CD4-positive, alpha-beta T cell (primary cell): Measurements from ENCODE around the gene MTRF1. TPM values are rescaled to one million over a fixed set of nuclear protein-coding genes. Genes with fewer than 3 reads are reported as not detected.

Experiments used
- ATAC-seq: fragments of 200-7000 bp; cut with Tn5 transposase; one replicate; pipeline ENCODE4 v1.10.0; 2022; ENCODE audit warnings: mild to moderate bottlenecking; ENCODE audit not compliant: poor library complexity
- CTCF ChIA-PET: fragments of 350-600 bp; sonication (Branson Sonifier 250); formaldehyde crosslinking; loops from one replicate; lab custom pipeline; 2021; ENCODE audit warnings: antibody characterized with exemption, inconsistent platforms; lab: Charles Lee
- POLR2A ChIA-PET: fragments of 350-600 bp; sonication (Branson Sonifier 250); formaldehyde crosslinking; loops from one replicate; lab custom pipeline; 2021; ENCODE audit warnings: antibody characterized with exemption, inconsistent platforms; lab: Charles Lee
- DNase-seq, 14 experiments: peaks; one replicate each; pipeline ENCODE4 v3.0.0-alpha.2; 2013 to 2020; ENCODE audit warnings: mixed read lengths in 2 of 14
- H3K27ac ChIP-seq, 2 donors: one replicate each; pipeline versions ENCODE4 v1.5.1 to v1.7.0; 2013; ENCODE audit warnings: low read length in 2 of 2, low read depth in 1 of 2, mild to moderate bottlenecking in 1 of 2
- H3K27me3 ChIP-seq, 2 experiments: 1 replicate in 1 of 2; 2 replicates in 1 of 2; pipeline versions ENCODE4 v1.6.1 to v1.7.0; 2013; ENCODE audit warnings: low read length in 2 of 2, control low read depth in 1 of 2, mild to moderate bottlenecking in 1 of 2, moderate library complexity in 1 of 2; ENCODE audit not compliant: insufficient read depth in 2 of 2, control insufficient read depth in 1 of 2
- H3K36me3 ChIP-seq: one replicate; pipeline ENCODE4 v1.6.1; 2013; ENCODE audit warnings: low read length, control low read depth; ENCODE audit not compliant: insufficient read depth
- H3K4me1 ChIP-seq: one replicate; pipeline ENCODE4 v1.6.1; 2013; ENCODE audit warnings: low read length, control low read depth; ENCODE audit not compliant: insufficient read depth
- H3K4me3 ChIP-seq: one replicate; pipeline ENCODE4 v1.5.1; 2013; ENCODE audit warnings: mild to moderate bottlenecking, low read length, moderate library complexity
- H3K9me3 ChIP-seq, 2 experiments: 1 replicate in 1 of 2; 2 replicates in 1 of 2; pipeline versions ENCODE4 v1.6.1 to v1.7.0; 2013; ENCODE audit warnings: low read length in 2 of 2, mild to moderate bottlenecking in 2 of 2, control low read depth in 1 of 2, moderate library complexity in 1 of 2; ENCODE audit not compliant: control insufficient read depth in 1 of 2, insufficient read depth in 1 of 2
- H3K27ac Mint-ChIP-seq: one replicate; pipeline ENCODE4 v1.8.0; 2020; ENCODE audit warnings: mixed read lengths
- H3K27me3 Mint-ChIP-seq: one replicate; pipeline ENCODE4 v1.8.0; 2021; ENCODE audit warnings: mixed read lengths
- H3K36me3 Mint-ChIP-seq: one replicate; pipeline ENCODE4 v1.8.0; 2021; ENCODE audit warnings: low read depth, mixed read lengths
- H3K4me1 Mint-ChIP-seq: one replicate; pipeline ENCODE4 v1.8.0; 2021; ENCODE audit warnings: low read depth, mixed read lengths
- H3K4me3 Mint-ChIP-seq: one replicate; pipeline ENCODE4 v1.8.0; 2020; ENCODE audit warnings: mild to moderate bottlenecking, mixed read lengths
- H3K9me3 Mint-ChIP-seq: one replicate; pipeline ENCODE4 v1.8.0; 2020; ENCODE audit warnings: mixed read lengths
- intact Hi-C, 2 experiments: fragments of 100-400 bp; cut with DNase I in 1 of 2; cut with micrococcal nuclease in 1 of 2; formaldehyde crosslinking; loops; one replicate each; pipeline versions ENCODE4 v1.15.1 to v1.9.0; 2023 to 2025; cut with DNase I, micrococcal nuclease
- total RNA-seq, 174 experiments: library from RNA in 2 of 174; stranded (reverse) in 2 of 174; gene quantifications; one replicate each; pipeline ENCODE4 v1.2.3 and lab custom pipeline; 2021 to 2026
- TF ChIP-seq, protein P1 (sequence below): fragments of 200-600 bp; IDR thresholded peaks from one replicate; pipeline ENCODE4 v1.8.0; 2022; ENCODE audit warnings: antibody characterized with exemption, mild to moderate bottlenecking

Gene MTRF1
- total RNA-seq, 2 experiments from 2014 or later = 15.7 to 17.8 TPM

DNA sequence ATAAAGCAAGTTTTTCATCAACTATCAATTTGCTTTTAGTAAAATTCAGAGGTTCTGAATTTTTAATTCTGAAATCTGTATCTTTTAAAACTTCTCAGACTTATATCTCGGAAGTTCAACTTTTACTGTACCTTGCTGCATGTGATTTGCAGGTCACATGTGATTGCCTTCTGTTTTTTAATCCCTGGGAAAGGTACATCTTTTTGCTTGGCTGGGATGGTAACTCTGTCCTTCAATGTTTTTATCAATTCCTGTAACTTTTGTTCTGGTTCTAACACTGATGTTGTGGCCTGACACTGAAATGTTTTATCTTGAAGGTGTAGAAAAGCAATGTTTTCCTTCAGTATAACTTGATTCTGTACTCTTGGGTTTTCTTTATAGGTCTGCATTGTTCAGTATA lies 31.5 kb upstream of the MTRF1 start:
- Mint-ChIP-seq H3K4me3 (no peak overlapping the region), H3K27me3 (no peaks in the 10 kb centered on the region), H3K36me3 (peaks cover 4% of the 10 kb centered on the region), H3K9me3 (no peaks in the 10 kb centered on the region), H3K4me1 (peaks cover 4% of the 10 kb centered on the region), H3K27ac (no peak overlapping the region)
- TF ChIP-seq, protein P1, sequence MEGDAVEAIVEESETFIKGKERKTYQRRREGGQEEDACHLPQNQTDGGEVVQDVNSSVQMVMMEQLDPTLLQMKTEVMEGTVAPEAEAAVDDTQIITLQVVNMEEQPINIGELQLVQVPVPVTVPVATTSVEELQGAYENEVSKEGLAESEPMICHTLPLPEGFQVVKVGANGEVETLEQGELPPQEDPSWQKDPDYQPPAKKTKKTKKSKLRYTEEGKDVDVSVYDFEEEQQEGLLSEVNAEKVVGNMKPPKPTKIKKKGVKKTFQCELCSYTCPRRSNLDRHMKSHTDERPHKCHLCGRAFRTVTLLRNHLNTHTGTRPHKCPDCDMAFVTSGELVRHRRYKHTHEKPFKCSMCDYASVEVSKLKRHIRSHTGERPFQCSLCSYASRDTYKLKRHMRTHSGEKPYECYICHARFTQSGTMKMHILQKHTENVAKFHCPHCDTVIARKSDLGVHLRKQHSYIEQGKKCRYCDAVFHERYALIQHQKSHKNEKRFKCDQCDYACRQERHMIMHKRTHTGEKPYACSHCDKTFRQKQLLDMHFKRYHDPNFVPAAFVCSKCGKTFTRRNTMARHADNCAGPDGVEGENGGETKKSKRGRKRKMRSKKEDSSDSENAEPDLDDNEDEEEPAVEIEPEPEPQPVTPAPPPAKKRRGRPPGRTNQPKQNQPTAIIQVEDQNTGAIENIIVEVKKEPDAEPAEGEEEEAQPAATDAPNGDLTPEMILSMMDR = no peak
- Histone ChIP-seq H3K36me3 (no peaks in the 10 kb centered on the region), H3K4me1 (no peaks in the 10 kb centered on the region), H3K27ac (no peak overlapping the region), H3K9me3 (peaks cover 0 to 9% of the 10 kb centered on the region in 2 experiments), H3K4me3 (no peak overlapping the region), H3K27me3 (no peaks in the 10 kb centered on the region)
- ChIA-PET POLR2A (no interaction called here), CTCF (no interaction called here)
- ATAC-seq (no peak), DNase-seq (no peak)
- intact Hi-C loops = no loop called here

DNA sequence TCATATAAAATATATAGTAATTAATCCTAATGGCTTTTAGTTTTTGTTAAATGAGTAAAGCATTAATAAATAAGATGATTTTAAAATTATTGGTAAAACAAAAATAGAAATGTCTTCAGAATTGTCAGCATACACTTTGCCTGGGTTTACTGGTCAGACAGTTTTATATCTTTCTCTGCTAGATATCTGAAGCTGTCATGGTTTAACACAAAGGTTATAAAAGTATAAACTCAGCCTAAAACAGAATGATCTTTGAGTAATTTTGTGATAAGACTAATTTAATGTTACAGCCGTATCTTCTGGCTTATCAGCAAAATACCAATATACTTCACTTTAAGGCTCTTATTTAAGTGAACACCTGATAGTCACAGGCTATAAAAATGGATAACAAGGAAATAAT lies 29.9 kb upstream of the MTRF1 start:
- Histone ChIP-seq H3K4me1 (peaks cover under 1% of the 10 kb centered on the region), H3K36me3 (no peaks in the 10 kb centered on the region), H3K4me3 (no peak overlapping the region), H3K27ac (no peak overlapping the region), H3K27me3 (no peaks in the 10 kb centered on the region), H3K9me3 (peaks cover 0 to 9% of the 10 kb centered on the region in 2 experiments)
- Mint-ChIP-seq H3K36me3 (peaks cover 4% of the 10 kb centered on the region), H3K4me1 (peaks cover 8% of the 10 kb centered on the region), H3K27ac (no peak overlapping the region), H3K4me3 (no peak overlapping the region), H3K27me3 (no peaks in the 10 kb centered on the region), H3K9me3 (no peaks in the 10 kb centered on the region)
- ChIA-PET POLR2A (no interaction called here), CTCF (no interaction called here)
- TF ChIP-seq, protein P1 = no peak
- ATAC-seq = no peak
- intact Hi-C loops = no loop called here
- no peak for DNase-seq

DNA sequence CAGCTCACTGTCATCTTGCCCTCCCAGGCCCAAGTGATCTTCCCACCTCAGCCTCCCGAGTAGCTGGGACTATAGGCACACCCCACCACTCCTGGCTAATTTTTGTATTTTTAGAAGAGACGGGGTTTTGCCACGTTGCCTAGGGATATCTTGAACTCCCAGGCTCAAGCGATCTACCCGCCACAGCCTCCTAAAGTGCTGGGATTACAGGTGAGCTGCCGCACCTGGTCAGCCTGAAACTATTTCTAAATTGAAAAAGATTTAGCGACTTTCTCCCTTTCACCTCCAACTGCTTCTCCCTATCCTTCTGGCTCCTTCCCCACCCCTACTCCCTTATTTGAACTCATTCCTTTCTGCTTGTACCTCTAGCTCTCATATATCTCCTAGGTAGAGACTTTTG lies 27.9 kb upstream of the MTRF1 start:
- H3K4me1 Mint-ChIP-seq = peaks cover 28% of the 10 kb centered on the region
- CTCF ChIA-PET = interaction anchor here (0.8 kb wide), 1 partner anchor 1348 kb away, joined by 3 read pairs; no protein-coding TSS in a partner anchor

More for the DNA sequence above, 27.9 kb upstream of the MTRF1 start:
- Mint-ChIP-seq H3K4me3 (no peak overlapping the region), H3K36me3 (peaks cover 4% of the 10 kb centered on the region), H3K9me3 (peaks cover 3% of the 10 kb centered on the region), H3K27ac (no peak overlapping the region), H3K27me3 (no peaks in the 10 kb centered on the region)
- POLR2A ChIA-PET = interaction anchor here (0.6 kb wide), 1 partner anchor 19 kb away, joined by 3 read pairs; no protein-coding TSS in a partner anchor
- H3K27me3 ChIP-seq = no peaks in the 10 kb centered on the region
- intact Hi-C loops = no loop called here
- peaks cover 0 to 9% of the 10 kb centered on the region in 2 experiments for H3K9me3 ChIP-seq
- no peak overlapping the region for H3K4me3 ChIP-seq
- no peak overlapping the region for H3K27ac ChIP-seq
- H3K4me1 ChIP-seq = peaks cover 8% of the 10 kb centered on the region
- DNase-seq (no peak), ATAC-seq (no peak)
- H3K36me3 ChIP-seq = no peaks in the 10 kb centered on the region
- TF ChIP-seq, protein P1 = no peak
